Upper lobe of left lung (tissue), 4 donors: Measurements from ENCODE around the gene CNDP2.

Experiments
- CTCF ChIP-seq, 6 experiments: fragments of 450-650 bp in 4 of 6; fragments of 200-600 bp in 2 of 6; sonication (generic) in 2 of 6; IDR thresholded peaks; one replicate each; pipeline ENCODE4 v1.5.1; 2016 to 2019; ENCODE audit warnings: antibody characterized with exemption in 6 of 6
- EP300 ChIP-seq, 4 donors: sonication (generic); formaldehyde crosslinking; IDR thresholded peaks; one replicate each; pipeline ENCODE4 v1.5.1; 2017; ENCODE audit warnings: antibody characterized with exemption in 4 of 4, control low read depth in 2 of 4
- POLR2A ChIP-seq, 4 donors: fragments of 450-650 bp; IDR thresholded peaks; one replicate each; pipeline ENCODE4 v1.5.1; 2016 to 2017; ENCODE audit warnings: antibody characterized with exemption in 4 of 4, mild to moderate bottlenecking in 2 of 4
- POLR2AphosphoS5 ChIP-seq, 2 donors: sonication (generic); formaldehyde crosslinking; IDR thresholded peaks; one replicate each; pipeline ENCODE4 v1.5.1; 2017; ENCODE audit warnings: antibody characterized with exemption in 2 of 2

GRCh38 chr18:74463983-74464382 is 32.2 kb upstream of the CNDP2 start:
- no peak for TF ChIP-seq CTCF (IDR thresholded peaks at IDR 0.05)
- no peak for TF ChIP-seq POLR2AphosphoS5 (IDR thresholded peaks at IDR 0.05)
- no peak for TF ChIP-seq POLR2A (IDR thresholded peaks at IDR 0.05)
- TF ChIP-seq EP300 (IDR thresholded peaks at IDR 0.05) = no peak
